HL-60 (cell line): ENCODE measurements around the gene EMC6.

Source experiments
- DNase-seq, 2 experiments: peaks; one replicate each; pipeline ENCODE4 v3.0.0-alpha.2; 2010 to 2020; ENCODE audit warnings: low read depth in 1 of 2, low spot score in 1 of 2
- H3K27ac ChIP-seq: fragments of 250-450 bp; sonication (Bioruptor Pico); replicated peaks from 2 replicates; pipeline ENCODE4 v1.5.1; 2020; ENCODE audit warnings: mild to moderate bottlenecking, moderate library complexity
- H3K27me3 ChIP-seq: fragments of 250-450 bp; sonication (Bioruptor Pico); 2 replicates; pipeline ENCODE4 v1.5.1; 2021; ENCODE audit warnings: mild to moderate bottlenecking, moderate library complexity; ENCODE audit not compliant: insufficient read depth, poor library complexity, severe bottlenecking
- H3K4me3 ChIP-seq: replicated peaks from 2 replicates; pipeline ENCODE4 v1.5.1; 2011; ENCODE audit warnings: mild to moderate bottlenecking, control low read depth, low read length; ENCODE audit not compliant: insufficient read depth
- CTCF ChIP-seq: IDR thresholded peaks from one replicate; pipeline ENCODE4 v1.5.1; 2011; ENCODE audit warnings: low read length, control low read depth, inconsistent platforms; ENCODE audit not compliant: insufficient read depth
- GABPA ChIP-seq: IDR thresholded peaks from 2 replicates; pipeline ENCODE4 v1.6.1; 2012; ENCODE audit warnings: low read depth
- POLR2AphosphoS5 ChIP-seq: IDR thresholded peaks from 2 replicates; pipeline ENCODE4 v1.6.1; 2012; ENCODE audit warnings: low read depth
- REST ChIP-seq: IDR thresholded peaks from 2 replicates; pipeline ENCODE4 v1.6.1; 2012; ENCODE audit warnings: low read depth; ENCODE audit not compliant: insufficient replicate concordance
- SPI1 ChIP-seq: IDR thresholded peaks from 2 replicates; pipeline ENCODE4 v1.6.1; 2012; ENCODE audit warnings: low read depth, mild to moderate bottlenecking, borderline replicate concordance

Gene EMC6

GRCh38 chr17:3632287-3632686 lies 36.3 kb upstream of the EMC6 start:
- no peak for DNase-seq
- TF ChIP-seq CTCF (no peak), POLR2AphosphoS5 (no peak), SPI1 (no peak), GABPA (no peak), REST (no peak)
- Histone ChIP-seq H3K27me3 (no peaks in the 10 kb centered on the region), H3K27ac (no peak overlapping the region), H3K4me3 (no peak overlapping the region)

- DNase-seq: no peak
Measured at GRCh38 chr17:3635474-3636153, 33.0 kb upstream of the EMC6 start.

More at GRCh38 chr17:3635474-3636153, 33.0 kb upstream of the EMC6 start:
- TF ChIP-seq CTCF (no peak), REST (no peak), GABPA (no peak), SPI1 (no peak), POLR2AphosphoS5 (no peak)
- Histone ChIP-seq H3K27ac (peak overlapping the region; percentile 93), H3K27me3 (no peaks in the 10 kb centered on the region), H3K4me3 (peak overlapping the region; percentile 80)
